Body of pancreas (tissue), 4 donors: ENCODE data around the gene SPATA31E1. TPM values are rescaled to one million over a fixed set of nuclear protein-coding genes. Genes with fewer than 3 reads are reported as not detected.

Source experiments
- ATAC-seq: fragments of 150-250 bp; one replicate; pipeline ENCODE4 v1.9.1; 2016
- DNase-seq, 4 donors: peaks; one replicate each; pipeline ENCODE4 v3.0.0-alpha.2; 2019
- H3K27ac ChIP-seq, 4 donors: fragments of 200-600 bp; sonication (generic); 1 replicate in 3 of 4; 2 replicates in 1 of 4; pipeline versions ENCODE4 v1.5.1 to v1.6.1; 2016 to 2019; ENCODE audit warnings: mild to moderate bottlenecking in 1 of 4, mixed read lengths in 1 of 4, moderate library complexity in 1 of 4
- H3K27me3 ChIP-seq, 2 donors: fragments of 200-600 bp; sonication (generic); one replicate each; pipeline ENCODE4 v1.6.0; 2016; ENCODE audit warnings: mild to moderate bottlenecking in 1 of 2
- H3K36me3 ChIP-seq, 2 donors: fragments of 200-600 bp; sonication (generic); replicated peaks in 1 of 2; 2 replicates each; pipeline ENCODE4 v1.5.1; 2016; ENCODE audit warnings: low read depth in 2 of 2; ENCODE audit not compliant: insufficient read depth in 1 of 2
- H3K4me1 ChIP-seq: fragments of 200-600 bp; sonication (generic); one replicate; pipeline ENCODE4 v1.6.0; 2016
- H3K4me3 ChIP-seq, 2 donors: fragments of 200-600 bp; sonication (generic); 1 replicate in 1 of 2; 2 replicates in 1 of 2; pipeline ENCODE4 v1.5.1; 2016 to 2019
- H3K9me3 ChIP-seq, 3 donors: fragments of 200-600 bp; sonication (generic); 1 replicate in 2 of 3; 2 replicates in 1 of 3; pipeline ENCODE4 v1.5.1; 2016
- CTCF ChIP-seq, 7 experiments: fragments of 450-650 bp in 4 of 7; fragments of 200-600 bp in 3 of 7; sonication (generic) in 3 of 7; IDR thresholded peaks; one replicate each; pipeline ENCODE4 v1.5.1; 2016 to 2019; ENCODE audit warnings: antibody characterized with exemption in 7 of 7
- POLR2A ChIP-seq, 3 donors: fragments of 450-650 bp; IDR thresholded peaks; one replicate each; pipeline ENCODE4 v1.6.1; 2016; ENCODE audit warnings: antibody characterized with exemption in 3 of 3, mild to moderate bottlenecking in 2 of 3
- WGBS, 2 donors: methylation state at CpG; one replicate each; pipeline ENCODE4 v1.1.5; 2017; 5-methylcytosine and 5-hydroxymethylcytosine counted together
- intact Hi-C: fragments of 100-400 bp; cut with DNase I; formaldehyde crosslinking; loops from one replicate; pipeline ENCODE4 v1.15.1; 2023
- total RNA-seq, 2 donors: library from RNA; depleted of rRNA; stranded (reverse); fragments of >200 nt; gene quantifications; one replicate each; pipeline ENCODE4 v1.1.0, GENCODE V29; 2016

Gene SPATA31E1
- total RNA-seq, 2 donors from 2014 or later, result not detected

- TF ChIP-seq POLR2A (IDR thresholded peaks at IDR 0.05), result no peak
- TF ChIP-seq CTCF (IDR thresholded peaks at IDR 0.05), result no peak
Observed at GRCh38 chr9:87875831-87876545, 6.7 kb upstream of the SPATA31E1 start.

GRCh38 chr9:87876708-87877107, 6.0 kb upstream of the SPATA31E1 start:
- H3K9me3 ChIP-seq, result no peaks in the 10 kb centered on the region
- no peak overlapping the region for H3K27ac ChIP-seq
- intact Hi-C loops, result no loop called here
- H3K27me3 ChIP-seq, result no peaks in the 10 kb centered on the region
- 97 to 98% methylated on average over 5 of the region's 5 CpGs for WGBS, 2 donors
- no peak overlapping the region for H3K4me3 ChIP-seq
- no peak for TF ChIP-seq CTCF (IDR thresholded peaks at IDR 0.05)
- no peak for TF ChIP-seq POLR2A (IDR thresholded peaks at IDR 0.05)
- no peaks in the 10 kb centered on the region for H3K36me3 ChIP-seq
- DNase-seq (no peak), ATAC-seq (no peak)
- no peaks in the 10 kb centered on the region for H3K4me1 ChIP-seq

More at GRCh38 chr9:87875831-87876545, 6.7 kb upstream of the SPATA31E1 start:
- Histone ChIP-seq H3K27ac (no peak overlapping the region), H3K4me3 (no peak overlapping the region), H3K4me1 (no peaks in the 10 kb centered on the region), H3K36me3 (no peaks in the 10 kb centered on the region), H3K27me3 (no peaks in the 10 kb centered on the region), H3K9me3 (no peaks in the 10 kb centered on the region)
- WGBS, 2 donors, result 74 to 87% methylated on average over 4 to 5 of the region's 5 CpGs
- DNase-seq, result no peak
- intact Hi-C loops, result no loop called here
- no peak for ATAC-seq

GRCh38 chr9:87878989-87879511, 3.6 kb upstream of the SPATA31E1 start:
- intact Hi-C loops, result no loop called here
- DNase-seq, result no peak

GRCh38 chr9:87880116-87880515, 2.6 kb upstream of the SPATA31E1 start:
- Histone ChIP-seq H3K4me1 (no peaks in the 10 kb centered on the region), H3K9me3 (no peaks in the 10 kb centered on the region), H3K27ac (no peak overlapping the region), H3K4me3 (no peak overlapping the region), H3K36me3 (no peaks in the 10 kb centered on the region), H3K27me3 (no peaks in the 10 kb centered on the region)
- DNase-seq (no peak), ATAC-seq (no peak)
- intact Hi-C loops, result no loop called here
- TF ChIP-seq CTCF (IDR thresholded peaks at IDR 0.05), result no peak
- TF ChIP-seq POLR2A (IDR thresholded peaks at IDR 0.05), result no peak
- 59 to 72% methylated on average over 8 of the region's 8 CpGs for WGBS, 2 donors

More at GRCh38 chr9:87878989-87879511, 3.6 kb upstream of the SPATA31E1 start:
- WGBS, 2 donors, result 43 to 63% methylated on average over 1 of the region's 1 CpG
- no peak for TF ChIP-seq POLR2A (IDR thresholded peaks at IDR 0.05)
- no peak for TF ChIP-seq CTCF (IDR thresholded peaks at IDR 0.05)
- H3K27me3 ChIP-seq, result no peaks in the 10 kb centered on the region
- no peak for ATAC-seq
- H3K4me1 ChIP-seq, result no peaks in the 10 kb centered on the region
- H3K9me3 ChIP-seq, result no peaks in the 10 kb centered on the region
- H3K4me3 ChIP-seq, result no peak overlapping the region
- H3K36me3 ChIP-seq, result no peaks in the 10 kb centered on the region
- no peak overlapping the region for H3K27ac ChIP-seq

- no peak for DNase-seq
- no peaks in the 10 kb centered on the region for H3K4me1 ChIP-seq
- intact Hi-C loops, result no loop called here
- H3K9me3 ChIP-seq, result no peaks in the 10 kb centered on the region
- H3K27me3 ChIP-seq, result no peaks in the 10 kb centered on the region
- ATAC-seq, result no peak
- 79 to 86% methylated on average over 4 to 6 of the region's 6 CpGs for WGBS, 2 donors
- no peaks in the 10 kb centered on the region for H3K36me3 ChIP-seq
- H3K27ac ChIP-seq, result no peak overlapping the region
- no peak for TF ChIP-seq POLR2A (IDR thresholded peaks at IDR 0.05)
- H3K4me3 ChIP-seq, result no peak overlapping the region
Observed at GRCh38 chr9:87880683-87881082, 2.0 kb upstream of the SPATA31E1 start.
